Adrenal gland (tissue), 12 donors: ENCODE results near the gene ACADS. TPM values are rescaled to one million over a fixed set of nuclear protein-coding genes. Genes with fewer than 3 reads are reported as not detected.
A peak's percentile ranks its signal among the peaks of the same experiment; 100 is the strongest.

Experiments used
- DNase-seq, 7 donors: peaks; one replicate each; pipeline ENCODE4 v3.0.0-alpha.2; 2019 to 2020
- H3K27ac ChIP-seq, 5 donors: fragments of 200-600 bp; sonication (generic) in 4 of 5; 1 replicate in 3 of 5; 2 replicates in 2 of 5; pipeline versions ENCODE4 v1.5.1 to v1.8.0; 2016 to 2020; ENCODE audit warnings: mild to moderate bottlenecking in 1 of 5
- H3K27me3 ChIP-seq: fragments of 200-600 bp; 2 replicates; pipeline ENCODE4 v1.8.0; 2021
- H3K36me3 ChIP-seq, 2 donors: fragments of 200-600 bp; replicated peaks in 1 of 2; 1 replicate in 1 of 2; 2 replicates in 1 of 2; pipeline versions ENCODE4 v1.5.1 to v1.8.0; 2018 to 2022
- H3K4me1 ChIP-seq, 2 donors: fragments of 200-600 bp; replicated peaks in 1 of 2; 1 replicate in 1 of 2; 2 replicates in 1 of 2; pipeline versions ENCODE4 v1.5.1 to v1.8.0; 2018 to 2021
- H3K4me3 ChIP-seq, 4 donors: fragments of 200-600 bp; sonication (generic) in 3 of 4; one replicate each; pipeline ENCODE4 v1.5.1; 2016 to 2018
- H3K9me3 ChIP-seq, 3 donors: fragments of 200-600 bp; sonication (generic) in 1 of 3; replicated peaks in 1 of 3; 1 replicate in 2 of 3; 2 replicates in 1 of 3; pipeline versions ENCODE4 v1.5.1 to v1.8.0; 2016 to 2021
- CTCF ChIP-seq, 6 experiments: fragments of 450-650 bp in 4 of 6; fragments of 200-600 bp in 2 of 6; sonication (generic) in 1 of 6; IDR thresholded peaks; 1 replicate in 5 of 6; 2 replicates in 1 of 6; pipeline versions ENCODE4 v1.5.1 to v1.8.0; 2016 to 2021; ENCODE audit warnings: antibody characterized with exemption in 6 of 6, mild to moderate bottlenecking in 2 of 6, moderate library complexity in 1 of 6
- POLR2A ChIP-seq, 2 donors: fragments of 450-650 bp; IDR thresholded peaks; one replicate each; pipeline ENCODE4 v1.6.1; 2017; ENCODE audit warnings: antibody characterized with exemption in 2 of 2, mild to moderate bottlenecking in 2 of 2, moderate library complexity in 1 of 2
- WGBS, 4 donors: extraction: QIAGEN DNeasy Blood & Tissue Kit in 2 of 4; methylation state at CpG; one replicate each; pipeline versions ENCODE4 v1.1.5 to v1.1.7; 2013 to 2017; 5-methylcytosine and 5-hydroxymethylcytosine counted together
- intact Hi-C, 2 donors: fragments of 100-400 bp; cut with DNase I; formaldehyde crosslinking; loops; one replicate each; pipeline versions ENCODE4 v1.14.1 to v1.15.0; 2022 to 2023
- polyA plus RNA-seq, 3 donors: library from polyadenylated mRNA; stranded (reverse); fragments of 200-250 nt in 2 of 3; fragments of 350-450 nt in 1 of 3; fragmentation: Illumina TruSeq in 1 of 3; extraction: RNeasy Lipid Tissue Mini Kit (QIAGEN cat#74804) in 1 of 3; gene quantifications; one replicate each; pipeline ENCODE4 v1.2.3, GENCODE V29; 2013 to 2014
- total RNA-seq, 9 donors: library from RNA; depleted of rRNA in 4 of 9; stranded (reverse); fragments of >200 nt in 4 of 9; fragments of 120-200 nt in 1 of 9; fragmentation: NEBNext Ultra II Directional in 1 of 9; extraction: Animal tissue kit (Norgen Biotek cat#: 25700) in 1 of 9; gene quantifications; one replicate each; pipeline versions ENCODE4 v1.1.0 to v1.2.4, GENCODE V29; 2013 to 2023
- donor health status: healthy with polysubstance abuse.
- donor health status: Bipolar disorder and iron deficiency.
- donor health status: DM: yes; HTN: yes; CAD: no.
- donor health status: DM: no; HTN: no; CAD: no.
- donor health status: DM: no; HTN: no; CAD: no.
- donor health status: DM: yes; HTN: yes; CAD: no.

Gene ACADS
- total and polyA plus RNA-seq, 12 donors: 6.2 to 179 (median 81.0) TPM

- WGBS, 4 donors: 87 to 94% (median 92%) methylated on average over 3 to 31 of the region's 31 CpGs
- H3K36me3 ChIP-seq: peaks cover 0 to 5% of the 10 kb centered on the region in 2 donors
- H3K4me1 ChIP-seq: peaks cover 4 to 5% of the 10 kb centered on the region in 2 donors
- peak in 1 of 7 donors; percentile 32 for DNase-seq
- no peak overlapping the region for H3K27ac ChIP-seq
- no peaks in the 10 kb centered on the region for H3K9me3 ChIP-seq
- intact Hi-C loops: no loop called here
- no peaks in the 10 kb centered on the region for H3K27me3 ChIP-seq
- no peak for TF ChIP-seq CTCF (IDR thresholded peaks at IDR 0.05)
- no peak for TF ChIP-seq POLR2A (IDR thresholded peaks at IDR 0.05)
- no peak overlapping the region for H3K4me3 ChIP-seq
Observed at GRCh38 chr12:120738252-120739030, 12.8 kb downstream of the ACADS start.

- no peak overlapping the region for H3K27ac ChIP-seq
- H3K4me1 ChIP-seq: peaks cover 4 to 5% of the 10 kb centered on the region in 2 donors
- H3K4me3 ChIP-seq: no peak overlapping the region
- H3K9me3 ChIP-seq: no peaks in the 10 kb centered on the region
- H3K36me3 ChIP-seq: peaks cover 0 to 5% of the 10 kb centered on the region in 2 donors
- no peaks in the 10 kb centered on the region for H3K27me3 ChIP-seq
- TF ChIP-seq CTCF (IDR thresholded peaks at IDR 0.05) (no peak), POLR2A (IDR thresholded peaks at IDR 0.05) (no peak)
- WGBS, 4 donors: 86 to 98% (median 94%) methylated on average over 16 to 38 of the region's 38 CpGs
- no peak for DNase-seq
- intact Hi-C loops: no loop called here
Observed at GRCh38 chr12:120739031-120739762, 13.6 kb downstream of the ACADS start.

- Histone ChIP-seq H3K9me3 (no peaks in the 10 kb centered on the region), H3K36me3 (peaks cover 0 to 5% of the 10 kb centered on the region in 2 donors), H3K27ac (no peak overlapping the region), H3K4me3 (no peak overlapping the region), H3K4me1 (peaks cover 4 to 5% of the 10 kb centered on the region in 2 donors), H3K27me3 (no peaks in the 10 kb centered on the region)
- no peak for TF ChIP-seq CTCF (IDR thresholded peaks at IDR 0.05)
- no peak for TF ChIP-seq POLR2A (IDR thresholded peaks at IDR 0.05)
- DNase-seq: no peak
- 84 to 88% (median 86%) methylated on average over 14 to 16 of the region's 16 CpGs for WGBS, 4 donors
- intact Hi-C loops: no loop called here
Observed at GRCh38 chr12:120739821-120740613, 14.4 kb downstream of the ACADS start.

- WGBS, 4 donors: 83 to 100% (median 91%) methylated on average over 1 to 15 of the region's 15 CpGs
- Histone ChIP-seq H3K36me3 (peaks cover 0 to 5% of the 10 kb centered on the region in 2 donors), H3K27me3 (no peaks in the 10 kb centered on the region), H3K27ac (no peak overlapping the region), H3K4me3 (no peak overlapping the region), H3K4me1 (peaks cover 4 to 5% of the 10 kb centered on the region in 2 donors), H3K9me3 (no peaks in the 10 kb centered on the region)
- TF ChIP-seq POLR2A (IDR thresholded peaks at IDR 0.05) (no peak), CTCF (IDR thresholded peaks at IDR 0.05) (no peak)
- DNase-seq: no peak
- intact Hi-C loops: no loop called here
Observed at GRCh38 chr12:120740871-120741270, 15.2 kb downstream of the ACADS start.
